Measurements from ENCODE around the gene TBX6. TPM values are rescaled to one million over a fixed set of nuclear protein-coding genes. Genes with fewer than 3 reads are reported as not detected.

Gene TBX6
- total and polyA plus RNA-seq, 12 donors = 0.28 to 1.7 (median 0.57) TPM

GRCh38 chr16:30095166-30096078, 3.7 kb upstream of the TBX6 start:
- Histone ChIP-seq H3K27me3 (no peaks in the 10 kb centered on the region), H3K9me3 (peaks cover 0 to 40% (median 9%) of the 10 kb centered on the region in 11 donors), H3K36me3 (peaks cover 0 to 23% (median 13%) of the 10 kb centered on the region in 9 donors), H3K4me3 (peak overlapping the region; percentile 62 to 93 (median 76)), H3K4me1 (peaks cover 7 to 58% (median 45%) of the 10 kb centered on the region in 9 donors), H3K27ac (peak overlapping the region; percentile 80 to 97 (median 92))
- no peak for ATAC-seq
- DNase-seq = peak in 1 of 2 donors; percentile 39
- intact Hi-C loops (cut with DNase I) = loop anchor here in 6 of 10 donors (2.0 to 10.0 kb wide), 6 partner anchors 27 to 312 kb away; partner anchors contain the start of genes ZNF771 (in 5 of the 6) and MAPK3 (in 1 of the 6)
- TF ChIP-seq CTCF (IDR thresholded peaks at IDR 0.05) = no peak
- 13 to 19% methylated on average over 46 to 47 of the region's 47 CpGs for WGBS, 2 donors

- no peak for ATAC-seq
- DNase-seq = no peak
- no peaks in the 10 kb centered on the region for H3K27me3 ChIP-seq
- TF ChIP-seq CTCF (IDR thresholded peaks at IDR 0.05) = no peak
- H3K27ac ChIP-seq = peak overlapping the region; percentile 80 to 97 (median 92)
- peaks cover 0 to 34% (median 9%) of the 10 kb centered on the region in 11 donors for H3K9me3 ChIP-seq
- H3K4me1 ChIP-seq = peaks cover 7 to 66% (median 45%) of the 10 kb centered on the region in 9 donors
- H3K36me3 ChIP-seq = peaks cover 0 to 23% (median 13%) of the 10 kb centered on the region in 9 donors
- WGBS, 2 donors = 71 to 78% methylated on average over 11 of the region's 11 CpGs
- intact Hi-C loops (cut with DNase I) = loop anchor here in 6 of 10 donors (5.0 to 10.0 kb wide), 3 partner anchors 42 to 313 kb away; partner anchors contain the start of gene ZNF771 (in 4 of the 6)
- peak overlapping the region; percentile 62 to 93 (median 76) for H3K4me3 ChIP-seq
Measured at GRCh38 chr16:30094541-30095165, 2.9 kb upstream of the TBX6 start.

- H3K36me3 ChIP-seq = peaks cover 0 to 23% (median 13%) of the 10 kb centered on the region in 9 donors
- peak; percentile 46 to 82 (median 70) for ATAC-seq
- intact Hi-C loops (cut with DNase I) = loop anchor here in 4 of 10 donors (2.0 to 10.0 kb wide), 2 partner anchors 28 to 312 kb away; partner anchors contain the start of genes ZNF771 (in 3 of the 4) and ALDOA (in 1 of the 4)
- WGBS, 2 donors = 9 to 13% methylated on average over 22 of the region's 22 CpGs
- peak overlapping the region; percentile 39 to 95 (median 88) for H3K27ac ChIP-seq
- TF ChIP-seq CTCF (IDR thresholded peaks at IDR 0.05) = peak; percentile 39 to 83 (median 70)
- H3K4me3 ChIP-seq = peak overlapping the region in 9 of 10 donors; percentile 39 to 65 (median 58)
- H3K27me3 ChIP-seq = no peaks in the 10 kb centered on the region
- peaks cover 0 to 12% (median 7%) of the 10 kb centered on the region in 11 donors for H3K9me3 ChIP-seq
- H3K4me1 ChIP-seq = peaks cover 7 to 70% (median 45%) of the 10 kb centered on the region in 9 donors
- DNase-seq = peak; percentile 82 to 88
Measured at GRCh38 chr16:30092373-30093010, 768 bp upstream of the TBX6 start.

Data from heart right ventricle (tissue), 16 donors.